Ascending aorta (tissue), 2 donors: ENCODE measurements around the gene HYAL1. TPM values are rescaled to one million over a fixed set of nuclear protein-coding genes. Genes with fewer than 3 reads are reported as not detected.

Source experiments
- DNase-seq, 2 donors: peaks; one replicate each; pipeline ENCODE4 v3.0.0-alpha.2; 2019; ENCODE audit warnings: low spot score in 2 of 2
- H3K27ac ChIP-seq, 2 donors: fragments of 200-600 bp; sonication (generic); one replicate each; pipeline ENCODE4 v1.5.1; 2016 to 2017; ENCODE audit warnings: mild to moderate bottlenecking in 1 of 2
- H3K27me3 ChIP-seq: fragments of 200-600 bp; sonication (generic); one replicate; pipeline ENCODE4 v1.5.1; 2017
- H3K36me3 ChIP-seq, 2 donors: fragments of 200-600 bp; sonication (generic); one replicate each; pipeline ENCODE4 v1.5.1; 2016
- H3K4me1 ChIP-seq, 2 donors: fragments of 200-600 bp; sonication (generic); one replicate each; pipeline ENCODE4 v1.5.1; 2016 to 2017; ENCODE audit warnings: mild to moderate bottlenecking in 1 of 2
- H3K4me3 ChIP-seq, 2 donors: fragments of 200-600 bp; sonication (generic); one replicate each; pipeline ENCODE4 v1.5.1; 2016 to 2017; ENCODE audit warnings: mild to moderate bottlenecking in 1 of 2
- H3K9me3 ChIP-seq, 2 donors: fragments of 200-600 bp; sonication (generic); one replicate each; pipeline ENCODE4 v1.5.1; 2016
- intact Hi-C: fragments of 100-400 bp; cut with DNase I; formaldehyde crosslinking; loops from one replicate; pipeline ENCODE4 v1.15.1; 2023
- total RNA-seq: library from RNA; depleted of rRNA; stranded (reverse); fragments of >200 nt; gene quantifications from one replicate; pipeline ENCODE4 v1.1.0, GENCODE V29; 2016
- TF ChIP-seq, protein P1 (sequence below), 3 experiments: fragments of 200-600 bp in 2 of 3; fragments of 450-650 bp in 1 of 3; sonication (generic) in 2 of 3; IDR thresholded peaks; one replicate each; pipeline ENCODE4 v1.5.1; 2016 to 2019; ENCODE audit warnings: antibody characterized with exemption in 3 of 3, mild to moderate bottlenecking in 1 of 3, moderate library complexity in 1 of 3

Gene HYAL1
- total RNA-seq, 1 donor from 2014 or later, result 49.5 TPM

DNA sequence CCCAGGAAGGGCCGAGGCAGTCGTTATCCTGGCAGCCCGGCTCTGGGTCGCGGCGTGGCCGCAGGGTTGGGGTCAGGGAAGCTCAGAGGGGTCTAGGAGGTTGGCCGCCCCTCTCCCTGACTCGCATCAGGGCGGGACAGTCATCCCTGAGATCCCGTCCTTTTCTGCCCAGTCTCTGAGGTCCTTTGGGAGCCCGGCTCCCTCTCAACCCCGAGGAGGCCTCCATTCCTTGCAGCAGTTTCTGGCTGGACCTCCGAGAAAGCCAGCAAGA is 18.7 kb upstream of the HYAL1 start:
- DNase-seq, result no peak
- H3K4me1 ChIP-seq, result peaks cover 10 to 31% of the 10 kb centered on the region in 2 donors
- peaks cover 0 to 26% of the 10 kb centered on the region in 2 donors for H3K36me3 ChIP-seq
- no peaks in the 10 kb centered on the region for H3K9me3 ChIP-seq
- TF ChIP-seq, protein P1, sequence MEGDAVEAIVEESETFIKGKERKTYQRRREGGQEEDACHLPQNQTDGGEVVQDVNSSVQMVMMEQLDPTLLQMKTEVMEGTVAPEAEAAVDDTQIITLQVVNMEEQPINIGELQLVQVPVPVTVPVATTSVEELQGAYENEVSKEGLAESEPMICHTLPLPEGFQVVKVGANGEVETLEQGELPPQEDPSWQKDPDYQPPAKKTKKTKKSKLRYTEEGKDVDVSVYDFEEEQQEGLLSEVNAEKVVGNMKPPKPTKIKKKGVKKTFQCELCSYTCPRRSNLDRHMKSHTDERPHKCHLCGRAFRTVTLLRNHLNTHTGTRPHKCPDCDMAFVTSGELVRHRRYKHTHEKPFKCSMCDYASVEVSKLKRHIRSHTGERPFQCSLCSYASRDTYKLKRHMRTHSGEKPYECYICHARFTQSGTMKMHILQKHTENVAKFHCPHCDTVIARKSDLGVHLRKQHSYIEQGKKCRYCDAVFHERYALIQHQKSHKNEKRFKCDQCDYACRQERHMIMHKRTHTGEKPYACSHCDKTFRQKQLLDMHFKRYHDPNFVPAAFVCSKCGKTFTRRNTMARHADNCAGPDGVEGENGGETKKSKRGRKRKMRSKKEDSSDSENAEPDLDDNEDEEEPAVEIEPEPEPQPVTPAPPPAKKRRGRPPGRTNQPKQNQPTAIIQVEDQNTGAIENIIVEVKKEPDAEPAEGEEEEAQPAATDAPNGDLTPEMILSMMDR (IDR thresholded peaks at IDR 0.05), result no peak
- H3K27ac ChIP-seq, result peak overlapping the region; percentile 92 to 93
- H3K27me3 ChIP-seq, result no peaks in the 10 kb centered on the region
- H3K4me3 ChIP-seq, result peak overlapping the region; percentile 66 to 81
- intact Hi-C loops, result no loop called here

DNA sequence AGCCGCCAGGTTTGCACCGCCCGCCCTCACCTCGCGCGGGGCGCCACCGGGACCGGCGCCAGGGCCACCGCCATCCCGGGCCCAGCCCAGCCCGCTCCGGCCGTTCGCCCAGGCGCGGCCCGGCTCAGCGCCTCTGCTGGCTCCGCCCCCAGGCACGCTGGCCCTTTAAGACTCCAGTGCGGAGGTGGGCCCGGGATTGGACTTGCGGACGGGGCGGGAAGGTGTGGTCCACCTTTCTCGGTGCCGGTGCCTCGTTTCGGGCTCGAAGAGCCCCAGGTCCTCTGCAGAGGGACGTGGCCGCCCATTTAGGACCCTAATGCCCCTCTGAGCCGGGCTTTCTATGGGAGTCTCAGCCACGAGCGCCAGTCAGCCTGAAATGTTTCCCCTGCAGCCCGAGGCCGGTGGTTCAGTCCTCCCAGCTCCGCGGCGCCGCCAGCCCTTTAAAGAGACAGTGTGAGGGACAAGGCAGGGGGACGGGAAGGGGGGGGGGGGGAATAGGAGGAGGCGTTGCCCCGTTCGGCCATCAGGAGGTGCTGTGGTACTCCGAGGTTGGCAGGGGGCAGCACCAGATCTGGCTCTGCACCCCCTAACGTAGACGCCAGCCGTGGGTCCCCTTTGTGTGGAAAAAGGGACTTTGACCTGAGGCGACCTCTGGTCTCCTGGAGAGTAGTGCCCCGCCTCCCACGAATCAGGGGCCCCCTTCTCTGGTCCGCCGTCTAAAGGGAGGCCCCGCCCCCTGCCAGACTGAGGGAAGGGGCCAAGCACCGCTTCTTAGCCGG is 18.2 kb upstream of the HYAL1 start:
- DNase-seq, result peak in 1 of 2 donors; percentile 94
- Histone ChIP-seq H3K27ac (peak overlapping the region; percentile 92 to 93), H3K4me3 (peak overlapping the region; percentile 66 to 81), H3K4me1 (peaks cover 8 to 28% of the 10 kb centered on the region in 2 donors), H3K27me3 (no peaks in the 10 kb centered on the region), H3K9me3 (no peaks in the 10 kb centered on the region), H3K36me3 (peaks cover 0 to 31% of the 10 kb centered on the region in 2 donors)
- TF ChIP-seq, protein P1 (IDR thresholded peaks at IDR 0.05), result peak; percentile 26 to 63 (median 44)
- intact Hi-C loops, result loop anchor here (1.0 kb wide), 1 partner anchor 22 kb away; the partner anchor contains the start of genes HYAL3 and NAA80

DNA sequence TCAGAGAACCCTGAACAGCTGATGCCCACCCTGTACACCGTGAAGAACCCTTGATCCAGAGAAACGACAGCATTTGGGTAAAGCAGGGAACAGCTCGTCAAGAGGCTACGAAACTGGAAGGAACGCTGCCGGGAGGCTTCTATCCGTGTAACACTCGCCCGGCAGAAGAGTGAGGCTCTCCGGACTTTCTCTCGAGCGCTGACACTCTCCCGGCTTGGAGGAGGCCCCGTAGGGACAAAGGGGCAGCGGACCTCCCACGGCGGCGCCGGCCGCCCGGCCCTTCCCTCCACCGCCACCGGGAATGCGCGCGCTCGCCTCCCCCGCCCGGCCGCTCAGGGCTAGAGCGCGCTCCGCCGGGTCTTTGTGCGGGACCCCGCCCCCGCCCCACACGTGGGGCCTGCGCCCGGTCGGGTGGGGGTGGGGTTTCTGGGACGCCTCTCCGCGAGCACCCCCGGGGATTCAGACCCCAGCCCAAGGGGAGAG is 17.5 kb upstream of the HYAL1 start:
- Histone ChIP-seq H3K27me3 (no peaks in the 10 kb centered on the region), H3K4me3 (peak overlapping the region; percentile 66 to 81), H3K36me3 (peaks cover 0 to 31% of the 10 kb centered on the region in 2 donors), H3K27ac (peak overlapping the region; percentile 92 to 93), H3K4me1 (peaks cover 8 to 28% of the 10 kb centered on the region in 2 donors), H3K9me3 (no peaks in the 10 kb centered on the region)
- TF ChIP-seq, protein P1 (IDR thresholded peaks at IDR 0.05), result peak in 1 of 3 experiments; percentile 5
- DNase-seq, result peak in 1 of 2 donors; percentile 86
- intact Hi-C loops, result loop anchor here (1.0 kb wide), 1 partner anchor 22 kb away; the partner anchor contains the start of genes HYAL3 and NAA80

DNA sequence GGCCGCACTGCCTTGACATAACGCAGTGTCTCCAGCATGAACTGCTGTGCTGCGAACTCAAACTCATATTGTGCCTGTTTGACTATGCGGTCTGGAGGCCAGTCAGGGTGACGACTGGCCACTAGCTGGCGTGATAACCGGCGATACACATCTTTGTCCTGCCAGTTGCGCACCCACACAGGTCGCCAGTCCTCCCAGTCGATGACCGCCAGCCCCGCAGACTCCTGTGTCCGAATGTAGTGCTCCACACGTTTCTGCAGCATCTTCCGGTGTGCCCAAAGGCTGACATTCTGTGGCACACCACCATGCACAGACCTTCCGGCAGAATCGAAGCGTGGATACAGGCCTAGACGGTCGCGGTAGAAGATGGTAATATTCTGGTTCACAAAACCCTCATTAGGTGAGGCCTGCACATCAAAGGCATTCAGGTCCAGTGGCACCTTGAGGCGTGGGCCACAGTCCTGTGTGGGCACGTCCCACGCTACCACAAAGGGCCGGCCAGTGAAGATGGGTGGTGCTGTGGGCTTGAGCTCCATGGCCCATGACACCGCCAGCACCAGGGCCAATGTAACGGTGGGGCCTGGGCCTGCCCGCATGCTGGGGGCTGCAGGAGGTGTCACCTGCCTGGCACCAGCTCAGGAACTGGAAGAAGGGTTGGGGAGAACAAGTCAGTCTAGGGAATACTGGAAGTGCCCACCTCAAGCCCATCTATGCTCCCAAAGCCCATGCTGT is 16.7 kb upstream of the HYAL1 start:
- Histone ChIP-seq H3K9me3 (no peaks in the 10 kb centered on the region), H3K4me1 (peaks cover 8 to 28% of the 10 kb centered on the region in 2 donors), H3K4me3 (peak overlapping the region; percentile 66 to 81), H3K27ac (peak overlapping the region; percentile 92 to 93), H3K36me3 (peaks cover 0 to 24% of the 10 kb centered on the region in 2 donors), H3K27me3 (no peaks in the 10 kb centered on the region)
- intact Hi-C loops, result no loop called here
- TF ChIP-seq, protein P1 (IDR thresholded peaks at IDR 0.05), result no peak
- DNase-seq, result no peak

DNA sequence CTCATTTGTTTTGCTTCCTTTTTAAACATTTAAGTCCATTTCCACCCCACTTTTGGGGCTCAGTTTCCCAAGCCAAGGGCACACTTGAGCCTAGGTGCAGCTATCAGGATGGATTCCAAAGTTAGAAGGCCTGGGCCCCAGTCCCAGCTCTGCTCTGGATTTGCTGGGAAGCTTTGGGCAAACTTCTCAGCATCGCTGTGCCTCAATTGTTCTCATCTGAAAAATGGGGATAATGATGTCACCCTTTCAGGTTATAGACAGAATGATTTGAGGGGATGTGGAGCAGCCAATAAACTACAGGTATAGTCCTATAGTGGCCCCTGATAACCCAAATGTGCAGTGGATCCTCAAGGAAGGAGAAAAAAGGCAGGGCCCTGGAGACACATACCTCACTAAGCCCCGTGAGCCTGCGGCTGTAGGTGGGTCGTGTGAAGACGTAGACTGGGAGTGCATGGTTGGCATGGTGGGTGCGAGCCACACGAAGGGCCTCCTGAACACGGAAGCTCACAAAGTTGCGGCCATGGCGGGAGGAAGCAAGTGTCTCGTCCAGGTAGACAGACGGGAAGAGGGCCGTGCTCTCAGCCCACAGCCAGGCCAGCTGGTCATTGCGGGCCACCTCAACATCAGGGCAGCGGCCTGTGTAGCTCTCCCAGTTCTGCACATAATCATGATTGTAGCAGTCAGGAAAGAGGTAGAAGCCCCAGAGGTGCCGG is 16.0 kb upstream of the HYAL1 start:
- TF ChIP-seq, protein P1 (IDR thresholded peaks at IDR 0.05), result no peak
- H3K27me3 ChIP-seq, result no peaks in the 10 kb centered on the region
- no peaks in the 10 kb centered on the region for H3K9me3 ChIP-seq
- H3K4me1 ChIP-seq, result peaks cover 8 to 28% of the 10 kb centered on the region in 2 donors
- intact Hi-C loops, result no loop called here
- peak overlapping the region in 1 of 2 donors; percentile 66 for H3K4me3 ChIP-seq
- H3K36me3 ChIP-seq, result peaks cover 0 to 21% of the 10 kb centered on the region in 2 donors
- DNase-seq, result no peak
- peak overlapping the region in 1 of 2 donors; percentile 19 for H3K27ac ChIP-seq
